GM12878 (cell line): ENCODE data around the gene BCR. TPM values are rescaled to one million over a fixed set of nuclear protein-coding genes. Genes with fewer than 3 reads are reported as not detected.

Source experiments
- ATAC-seq: fragments of 200-7000 bp; cut with Tn5 transposase; 3 replicates; pipeline ENCODE4 v1.9.1; 2020; ENCODE audit warnings: mild to moderate bottlenecking, moderate library complexity
- BruUV-seq: library from RNA; stranded (reverse); fragments of 400-500 nt; replicated peaks from 2 replicates; lab custom pipeline; 2021; lab: Mats Ljungman, UMichigan
- CTCF ChIA-PET: fragments of 300-600 bp; sonication (Branson Sonifier 250); formaldehyde crosslinking; extraction: SDS; loops from one replicate; lab custom pipeline; 2021; ENCODE audit warnings: inconsistent platforms; lab: Yijun Ruan, JAX
- POLR2A ChIA-PET: fragments of 350-600 bp; formaldehyde crosslinking; extraction: SDS; loops from one replicate; lab custom pipeline; 2021; ENCODE audit warnings: inconsistent platforms; lab: Charles Lee
- RAD21 ChIA-PET: fragments of 300-600 bp; sonication (Branson Sonifier 250); formaldehyde crosslinking; loops from one replicate; lab custom pipeline; 2023; ENCODE audit warnings: antibody characterized with exemption; ENCODE audit not compliant: unreplicated experiment; lab: Charles Lee
- SMC1A ChIA-PET: fragments of 300-600 bp; sonication (Branson Sonifier 250); formaldehyde crosslinking; loops from one replicate; lab custom pipeline; 2023; ENCODE audit not compliant: unreplicated experiment, uncharacterized antibody; lab: Charles Lee
- DNase-seq: peaks from one replicate; pipeline ENCODE4 v3.0.0-alpha.2; 2011; ENCODE audit warnings: low read depth, low spot score
- FAIRE-seq: peaks from 3 replicates; lab custom pipeline; 2011; peaks lifted over from hg19 to GRCh38; lab: Jason Lieb, UNC
- H2AFZ ChIP-seq: 2 replicates; pipeline ENCODE4 v1.6.0; 2011; ENCODE audit warnings: low read depth, low read length, control low read depth; ENCODE audit not compliant: control insufficient read depth
- H3K27ac ChIP-seq: 2 replicates; pipeline ENCODE4 v1.5.1; 2011; ENCODE audit warnings: control low read depth; ENCODE audit not compliant: control insufficient read depth, insufficient read depth
- H3K27me3 ChIP-seq, 2 experiments: replicated peaks in 1 of 2; 2 replicates each; pipeline versions ENCODE4 v1.6.0 to v1.6.1; 2011; ENCODE audit warnings: low read length in 1 of 2; ENCODE audit not compliant: control insufficient read depth in 2 of 2, insufficient read depth in 2 of 2
- H3K36me3 ChIP-seq, 2 experiments: 2 replicates each; pipeline ENCODE4 v1.5.1; 2011; ENCODE audit warnings: low read length in 1 of 2; ENCODE audit not compliant: control insufficient read depth in 2 of 2, insufficient read depth in 2 of 2
- H3K4me1 ChIP-seq: 2 replicates; pipeline ENCODE4 v1.6.1; 2011; ENCODE audit warnings: mild to moderate bottlenecking, low read length, moderate library complexity, mixed read lengths; ENCODE audit not compliant: control insufficient read depth, insufficient read depth
- H3K4me2 ChIP-seq: 2 replicates; pipeline ENCODE4 v1.6.0; 2011; ENCODE audit warnings: control low read depth; ENCODE audit not compliant: control insufficient read depth, insufficient read depth
- H3K4me3 ChIP-seq: fragments of 200-600 bp; sonication (generic); 2 replicates; pipeline ENCODE4 v1.5.1; 2016
- H3K79me2 ChIP-seq: 2 replicates; pipeline ENCODE4 v1.6.0; 2011; ENCODE audit warnings: low read length; ENCODE audit not compliant: control insufficient read depth, insufficient read depth
- H3K9ac ChIP-seq: 2 replicates; pipeline ENCODE4 v1.8.0; 2011; ENCODE audit warnings: low read length, control low read depth, mixed read lengths; ENCODE audit not compliant: control insufficient read depth, insufficient read depth
- H3K9me3 ChIP-seq: replicated peaks from 3 replicates; pipeline ENCODE4 v1.5.1; 2011; ENCODE audit warnings: mild to moderate bottlenecking, low read length; ENCODE audit not compliant: control insufficient read depth, insufficient read depth
- H4K20me1 ChIP-seq: 2 replicates; pipeline ENCODE4 v1.6.0; 2011; ENCODE audit not compliant: control insufficient read depth, insufficient read depth
- FOS ChIP-seq: IDR thresholded peaks from 3 replicates; pipeline ENCODE4 v1.6.1; 2011; ENCODE audit warnings: borderline replicate concordance; ENCODE audit not compliant: insufficient read length; ENCODE audit errors: extremely low read depth
- IKZF2 ChIP-seq, 2 experiments: fragments of 450-650 bp; IDR thresholded peaks; 2 replicates each; pipeline ENCODE4 v1.6.1; 2017; ENCODE audit warnings: mild to moderate bottlenecking in 2 of 2, moderate library complexity in 2 of 2
- MEF2A ChIP-seq: IDR thresholded peaks from 2 replicates; pipeline ENCODE4 v1.6.1; 2011; ENCODE audit warnings: low read depth, mild to moderate bottlenecking, low read length, moderate library complexity; ENCODE audit not compliant: insufficient read depth
- NFYA ChIP-seq: IDR thresholded peaks from 2 replicates; pipeline ENCODE4 v1.6.1; 2011; ENCODE audit warnings: low read depth, mild to moderate bottlenecking, low read length, improper control_type of control experiment, borderline replicate concordance
- POLR2AphosphoS5 ChIP-seq: IDR thresholded peaks from 2 replicates; pipeline ENCODE4 v1.6.1; 2011; ENCODE audit warnings: mild to moderate bottlenecking, low read length, inconsistent platforms
- SMC3 ChIP-seq: IDR thresholded peaks from 2 replicates; pipeline ENCODE4 v1.6.1; 2011; ENCODE audit warnings: low read length, improper control_type of control experiment, borderline replicate concordance
- SREBF1 ChIP-seq: IDR thresholded peaks from 2 replicates; pipeline ENCODE4 v1.6.1; 2012; ENCODE audit warnings: mild to moderate bottlenecking, low read length
- SREBF2 ChIP-seq: IDR thresholded peaks from 2 replicates; pipeline ENCODE4 v1.6.1; 2012; ENCODE audit warnings: mild to moderate bottlenecking, low read length
- TARDBP ChIP-seq: IDR thresholded peaks from 2 replicates; pipeline ENCODE4 v1.6.1; 2016; ENCODE audit warnings: borderline replicate concordance
- WGBS: methylation state at CpG from one replicate; pipeline ENCODE4 v1.1.6; 2016; ENCODE audit warnings: low lambda C conversion rate; ENCODE audit not compliant: insufficient replicate concordance, insufficient coverage; ENCODE audit errors: missing lambda C conversion rate; 5-methylcytosine and 5-hydroxymethylcytosine counted together
- in situ Hi-C: fragments of 300-500 bp; cut with MboI; formaldehyde crosslinking; loops from 9 replicates; pipeline ENCODE4 v1.14.3; 2018; ENCODE audit warnings: mixed read lengths
- intact Hi-C: fragments of 100-400 bp; cut with micrococcal nuclease; formaldehyde crosslinking; loops from one replicate; pipeline ENCODE4 v1.14.2; 2022; ENCODE audit not compliant: unreplicated experiment
- polyA plus RNA-seq, 11 experiments: library from polyadenylated mRNA; depleted of rRNA in 4 of 11; unstranded in 6 of 11; stranded (reverse) in 5 of 11; fragments of >200 nt; fragmentation: Nextera tagmentation in 4 of 11; fragmentation: Illumina TruSeq in 1 of 11; extraction: Ambion mirVana in 4 of 11; extraction: Trizol in 1 of 11; gene quantifications; 1 replicate in 1 of 11; 2 replicates in 10 of 11; pipeline versions ENCODE4 v1.2.1 to v1.2.3, GENCODE V29; 2011 to 2016; ENCODE audit warnings: inconsistent platforms in 2 of 11, missing spikeins in 2 of 11, low read depth in 1 of 11
- total RNA-seq, 4 experiments: library from RNA; depleted of rRNA in 3 of 4; stranded (reverse); fragments of >200 nt in 3 of 4; fragmentation: Illumina TruSeq in 1 of 4; extraction: Trizol in 1 of 4; gene quantifications; 2 replicates each; pipeline versions ENCODE4 v1.2.1 to v1.2.3, GENCODE V29; 2013 to 2021
- TF ChIP-seq, protein P1 (sequence below): fragments of 450-650 bp; IDR thresholded peaks from 2 replicates; pipeline ENCODE4 v1.6.1; 2016; ENCODE audit warnings: mild to moderate bottlenecking

BCR gene
- total and polyA plus RNA-seq, 10 of the 15 experiments (the other 5 are each of a cell fraction or from before 2014, with no cell fraction given), result 1.7 to 64.7 (median 18.4) TPM

DNA sequence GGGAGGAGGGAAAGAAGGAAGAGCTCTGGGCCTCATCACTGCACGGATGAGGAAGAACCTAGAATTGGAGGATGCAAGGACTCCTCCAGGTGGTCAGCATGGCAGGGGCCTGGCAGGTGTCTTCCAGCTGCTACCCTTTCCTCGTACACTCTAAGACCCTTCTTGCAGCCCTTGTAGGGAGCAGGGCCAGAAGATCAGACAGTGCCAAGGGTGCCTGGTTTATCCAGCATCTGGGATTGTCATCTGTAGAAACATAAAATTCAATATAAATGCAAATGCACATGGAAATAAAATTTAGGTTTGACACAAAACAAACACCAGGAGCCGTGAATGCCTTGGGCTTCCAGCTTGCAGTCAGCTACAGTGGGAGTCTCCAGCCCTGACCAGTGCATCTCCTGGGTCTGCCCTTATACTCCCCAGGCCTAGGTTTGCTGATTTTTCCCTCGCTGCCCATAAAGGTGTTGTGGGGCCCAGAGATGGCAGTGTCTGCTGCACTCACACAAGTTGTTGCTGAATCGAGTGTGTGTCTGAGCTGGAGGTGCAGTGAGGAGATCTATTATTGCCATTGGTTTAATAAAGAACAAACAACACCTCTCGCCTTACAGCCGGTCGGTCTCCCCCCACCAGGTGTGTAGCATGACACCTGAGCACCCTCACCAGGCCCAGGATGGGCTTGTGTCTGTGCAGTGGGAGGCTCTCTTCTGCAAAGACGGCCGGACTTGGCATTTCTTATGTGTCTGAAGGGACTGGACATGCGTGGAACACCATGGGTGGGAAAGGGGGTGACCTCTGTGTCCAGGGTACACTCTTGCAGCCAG lies 87.1 kb downstream of the BCR start:
- peaks cover 3 to 32% of the 10 kb centered on the region in 2 experiments; a peak in 3 of 4 replicates for H3K36me3 ChIP-seq
- H3K79me2 ChIP-seq, result no peaks in the 10 kb centered on the region
- TF ChIP-seq FOS (no peak), SREBF2 (no peak), NFYA (no peak), TARDBP (no peak), POLR2AphosphoS5 (no peak), SREBF1 (no peak), SMC3 (no peak), MEF2A (no peak), IKZF2 (IDR thresholded peaks at IDR 0.05) (no peak)
- TF ChIP-seq, protein P1, sequence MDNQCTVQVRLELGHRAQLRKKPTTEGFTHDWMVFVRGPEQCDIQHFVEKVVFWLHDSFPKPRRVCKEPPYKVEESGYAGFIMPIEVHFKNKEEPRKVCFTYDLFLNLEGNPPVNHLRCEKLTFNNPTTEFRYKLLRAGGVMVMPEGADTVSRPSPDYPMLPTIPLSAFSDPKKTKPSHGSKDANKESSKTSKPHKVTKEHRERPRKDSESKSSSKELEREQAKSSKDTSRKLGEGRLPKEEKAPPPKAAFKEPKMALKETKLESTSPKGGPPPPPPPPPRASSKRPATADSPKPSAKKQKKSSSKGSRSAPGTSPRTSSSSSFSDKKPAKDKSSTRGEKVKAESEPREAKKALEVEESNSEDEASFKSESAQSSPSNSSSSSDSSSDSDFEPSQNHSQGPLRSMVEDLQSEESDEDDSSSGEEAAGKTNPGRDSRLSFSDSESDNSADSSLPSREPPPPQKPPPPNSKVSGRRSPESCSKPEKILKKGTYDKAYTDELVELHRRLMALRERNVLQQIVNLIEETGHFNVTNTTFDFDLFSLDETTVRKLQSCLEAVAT, result no peak
- no peaks in the 10 kb centered on the region for H3K9me3 ChIP-seq
- SMC1A ChIA-PET, result no interaction called here
- no peak overlapping the region for H2AFZ ChIP-seq
- FAIRE-seq (no peak), ATAC-seq (no peak), DNase-seq (no peak)
- no peak overlapping the region for H3K4me2 ChIP-seq
- RAD21 ChIA-PET, result no interaction called here
- in situ Hi-C loops (no loop called here), intact Hi-C loops (no loop called here)
- H3K4me1 ChIP-seq, result peaks cover 33% of the 10 kb centered on the region
- H3K27ac ChIP-seq, result no peak overlapping the region
- no peak overlapping the region for H3K9ac ChIP-seq
- H3K27me3 ChIP-seq, result no peaks in the 10 kb centered on the region
- no TSS peak for BruUV-seq
- CTCF ChIA-PET, result interaction anchor here (1.0 kb wide), 1 partner anchor 14 kb away, joined by 3 read pairs; no protein-coding TSS in a partner anchor
- POLR2A ChIA-PET, result no interaction called here
- no peak overlapping the region for H3K4me3 ChIP-seq
- H4K20me1 ChIP-seq, result no peaks in the 10 kb centered on the region
- 87% methylated on average over 11 of the region's 11 CpGs for WGBS
